Kidney glomerular epithelial cell (primary cell): Measurements from ENCODE around the gene CALHM1.
"Not testable (repeated sequence)": the region's sequence is repeated elsewhere in the genome, so short reads cannot be mapped to it uniquely, and the experiment has no call there.

Source experiments
- DNase-seq: peaks from one replicate; lab custom pipeline; 2025; lab: John Stamatoyannopoulos, UW

CALHM1 gene, protein sequence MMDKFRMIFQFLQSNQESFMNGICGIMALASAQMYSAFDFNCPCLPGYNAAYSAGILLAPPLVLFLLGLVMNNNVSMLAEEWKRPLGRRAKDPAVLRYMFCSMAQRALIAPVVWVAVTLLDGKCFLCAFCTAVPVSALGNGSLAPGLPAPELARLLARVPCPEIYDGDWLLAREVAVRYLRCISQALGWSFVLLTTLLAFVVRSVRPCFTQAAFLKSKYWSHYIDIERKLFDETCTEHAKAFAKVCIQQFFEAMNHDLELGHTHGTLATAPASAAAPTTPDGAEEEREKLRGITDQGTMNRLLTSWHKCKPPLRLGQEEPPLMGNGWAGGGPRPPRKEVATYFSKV

DNA sequence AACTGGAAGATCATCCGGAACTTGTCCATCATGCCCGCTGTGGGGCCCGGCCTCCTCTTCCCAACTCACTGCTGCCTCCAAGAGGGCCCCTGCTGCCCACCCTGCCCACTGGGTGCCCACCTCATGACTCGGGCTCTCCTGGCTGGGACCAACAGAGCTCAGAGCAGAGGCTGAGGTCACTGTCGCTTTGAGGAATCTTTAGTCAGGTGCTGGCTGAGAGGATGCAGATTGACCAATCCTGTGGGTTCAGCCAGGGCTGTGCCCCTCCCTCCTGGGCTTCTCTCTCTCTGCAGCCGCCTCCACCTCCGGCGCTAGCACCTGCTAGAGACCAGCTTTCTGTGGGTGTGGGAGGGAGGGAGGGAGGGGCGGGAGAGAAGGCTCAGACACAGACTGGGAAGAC lies at the start of gene CALHM1:
Gene CALHM1 (minus strand): TSS at position 181 of the 400 bp plus-strand sequence. CDS start 149 bp downstream, at position 32.
- DNase-seq, result no peak

DNA sequence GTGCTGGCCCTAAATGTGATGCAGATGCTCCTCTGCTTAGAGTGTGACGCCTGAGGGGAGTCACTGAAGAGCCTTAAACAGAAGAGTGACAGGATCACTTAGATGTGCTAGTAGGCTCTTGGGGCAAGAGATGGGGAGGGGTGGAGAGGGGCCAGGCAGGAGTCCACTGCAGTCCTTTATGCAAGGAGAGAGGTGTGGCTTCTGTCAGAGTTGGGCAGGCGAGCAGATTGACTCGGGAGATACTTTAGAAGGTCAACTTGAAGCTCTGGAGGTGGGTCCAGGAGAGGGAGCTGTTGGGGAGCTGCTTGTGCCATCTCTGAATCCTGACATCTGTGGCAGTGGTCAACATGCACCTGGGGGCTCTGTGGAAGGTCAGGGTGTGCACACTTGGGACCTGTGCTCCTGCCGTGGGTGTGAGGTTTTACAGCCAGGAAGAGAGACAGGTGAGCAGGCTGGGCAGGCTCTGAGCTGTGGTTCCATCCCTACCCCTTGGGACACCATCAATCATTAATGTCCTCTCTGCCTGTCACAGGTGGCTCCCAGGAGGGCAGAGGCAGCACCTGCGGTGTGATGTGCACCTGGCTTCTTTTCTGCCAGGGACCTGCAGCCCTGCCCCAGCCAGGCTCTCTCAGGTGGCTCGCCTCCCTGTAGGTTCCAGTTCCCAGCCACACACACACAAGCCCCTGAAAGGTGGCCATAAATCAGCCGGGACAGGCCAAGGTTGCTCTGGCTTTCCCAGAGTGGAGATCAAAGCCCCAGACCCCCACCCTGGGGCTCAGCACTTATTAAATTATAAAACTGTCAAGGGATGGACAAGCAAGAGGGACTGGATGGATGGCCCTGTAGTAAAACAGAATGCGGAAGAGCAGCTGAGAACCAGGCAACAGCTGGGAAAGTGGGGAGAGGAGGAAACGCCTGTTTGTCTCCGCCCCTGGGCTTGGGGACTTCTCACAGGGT lies 48.8 kb upstream of the CALHM1 start:
- no peak for DNase-seq

- DNase-seq, result no peak
Measured at GRCh38 chr10:103506061-103506460, 47.4 kb upstream of the CALHM1 start.

- DNase-seq, result peak; percentile 97
Measured at GRCh38 chr10:103504181-103504783, 45.6 kb upstream of the CALHM1 start.

GRCh38 chr10:103503777-103504176 lies 45.1 kb upstream of the CALHM1 start:
- DNase-seq, result not testable (repeated sequence)

DNA sequence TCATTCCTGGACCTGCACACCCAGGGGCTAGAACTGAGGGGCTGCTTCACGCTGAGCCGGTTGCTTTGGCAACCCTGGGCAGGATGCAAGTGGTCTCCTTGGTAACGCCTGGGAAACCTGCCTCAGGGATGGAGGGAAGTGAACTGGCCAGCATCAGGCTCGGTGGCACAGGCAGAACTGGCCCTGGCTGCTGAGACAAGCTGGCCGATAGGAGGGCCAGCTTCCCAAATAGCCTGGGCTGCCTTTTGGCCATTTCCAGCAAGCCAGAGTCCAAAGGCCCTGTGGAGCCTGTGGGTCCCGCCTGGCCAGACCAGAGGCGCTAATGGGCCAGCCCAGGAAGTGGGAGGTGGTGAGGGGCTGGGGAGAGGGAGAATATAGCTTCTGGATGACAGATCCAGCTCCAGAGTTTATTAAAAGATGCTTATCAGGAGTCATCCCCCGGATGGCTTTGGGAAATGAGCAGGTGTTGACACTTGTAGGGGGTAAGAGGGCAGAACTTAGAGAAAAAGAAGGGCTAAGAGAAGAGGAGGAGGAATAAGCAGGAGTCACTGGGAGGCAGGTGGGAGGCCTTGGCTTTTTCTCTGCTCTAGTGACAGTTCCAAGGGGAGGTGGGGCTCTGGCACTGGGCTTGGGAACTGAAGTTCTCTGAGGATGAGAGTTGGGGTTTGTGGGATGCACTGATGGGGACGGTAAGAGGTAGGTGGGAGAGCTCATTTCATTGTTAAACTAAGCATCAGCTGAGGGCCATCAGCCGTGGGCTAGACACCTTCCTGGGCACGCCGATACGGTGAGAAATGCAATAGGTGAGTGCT lies 44.4 kb upstream of the CALHM1 start:
- no peak for DNase-seq

DNA sequence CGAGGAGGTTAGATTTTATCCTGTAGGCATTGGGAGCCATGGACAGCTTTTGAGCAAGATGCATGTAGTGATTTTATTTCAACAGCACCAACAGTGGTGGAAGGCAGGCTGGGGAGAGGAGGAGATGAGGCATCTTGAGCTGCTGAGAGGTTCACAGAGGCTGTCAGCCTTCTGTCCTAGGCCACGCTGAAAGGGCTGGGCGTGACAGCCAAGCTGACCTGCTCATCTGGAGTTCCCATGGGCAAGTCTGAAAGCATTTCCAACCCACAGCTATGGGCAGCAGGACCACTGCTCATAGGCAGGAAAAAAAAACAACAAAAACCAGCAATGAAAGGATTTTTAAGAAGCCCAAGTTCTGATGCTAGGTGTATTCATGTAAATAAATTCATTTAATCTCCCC lies 42.5 kb upstream of the CALHM1 start:
- DNase-seq, result no peak

DNA sequence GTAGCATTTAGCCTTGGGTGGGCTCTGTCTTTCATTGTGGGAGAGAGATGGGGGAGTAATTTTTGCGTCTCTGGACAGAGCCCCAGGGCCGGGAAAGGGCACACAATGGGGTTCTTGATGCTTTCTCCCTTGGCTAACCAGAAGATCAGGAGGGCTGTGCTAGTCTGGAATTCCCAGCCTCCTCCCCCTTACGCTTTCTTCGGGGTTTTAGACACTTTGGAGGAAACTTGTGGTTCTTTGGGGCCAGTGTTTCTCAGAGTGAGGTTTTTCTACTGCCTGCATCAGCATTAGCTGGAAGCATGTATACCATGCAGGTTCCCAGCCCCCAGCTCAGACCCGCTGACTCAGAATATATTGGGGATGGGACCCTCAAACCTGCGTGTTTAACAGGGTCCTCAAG lies 41.8 kb upstream of the CALHM1 start:
- DNase-seq, result no peak

DNA sequence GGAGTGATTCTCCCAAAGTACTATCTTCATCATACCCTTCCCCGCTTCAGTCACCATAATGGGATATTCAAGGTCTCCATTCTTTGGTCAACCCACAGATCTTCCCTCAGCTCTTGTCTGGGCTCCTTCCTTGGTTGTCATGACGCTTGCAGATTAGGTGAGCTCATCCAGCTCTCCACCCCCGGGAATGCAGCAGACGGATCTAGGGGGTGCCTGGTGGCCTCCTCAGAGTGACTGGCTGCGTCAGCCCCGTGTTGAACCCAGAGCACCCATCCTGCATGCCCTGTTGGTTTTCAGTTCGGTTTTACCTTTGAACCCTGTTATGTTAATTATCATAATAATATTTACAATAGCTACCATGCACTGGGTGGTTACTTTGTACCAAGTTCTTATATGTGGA lies 41.2 kb upstream of the CALHM1 start:
- no peak for DNase-seq

DNA sequence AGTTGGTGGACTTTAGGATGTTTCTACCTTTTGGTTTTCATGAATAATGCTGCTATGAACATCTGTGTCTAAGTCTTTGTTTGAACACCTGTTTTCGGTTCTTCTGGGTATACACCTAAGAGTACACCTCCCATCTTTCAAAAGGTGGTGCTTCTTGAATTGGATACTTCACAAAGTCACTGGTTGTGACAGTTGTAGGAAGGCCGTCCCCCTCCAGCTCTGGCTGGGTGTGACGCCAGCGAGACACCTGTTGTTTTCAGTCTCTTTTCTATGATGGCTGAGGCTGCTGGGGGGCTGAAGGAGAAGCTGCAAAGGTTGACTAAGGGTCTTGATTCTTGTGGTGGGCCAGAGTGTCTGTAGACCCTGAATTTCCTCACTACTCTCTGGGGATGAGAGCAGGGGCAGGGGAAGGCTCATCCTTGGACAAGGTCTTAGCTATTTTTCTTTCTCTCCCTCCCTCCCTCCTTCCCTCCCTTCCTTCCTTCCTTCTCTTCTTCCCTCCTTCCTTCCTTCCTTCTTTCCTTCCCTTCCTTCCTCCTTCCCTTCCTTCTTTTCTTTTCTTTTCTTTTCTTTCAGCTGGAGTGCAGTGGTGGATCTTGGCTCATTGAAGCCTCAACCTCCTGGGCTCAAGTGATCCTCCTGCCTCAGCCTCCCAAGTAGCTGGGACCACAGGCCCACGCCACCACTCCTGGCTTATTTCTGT lies 40.4 kb upstream of the CALHM1 start:
- DNase-seq, result no peak

DNA sequence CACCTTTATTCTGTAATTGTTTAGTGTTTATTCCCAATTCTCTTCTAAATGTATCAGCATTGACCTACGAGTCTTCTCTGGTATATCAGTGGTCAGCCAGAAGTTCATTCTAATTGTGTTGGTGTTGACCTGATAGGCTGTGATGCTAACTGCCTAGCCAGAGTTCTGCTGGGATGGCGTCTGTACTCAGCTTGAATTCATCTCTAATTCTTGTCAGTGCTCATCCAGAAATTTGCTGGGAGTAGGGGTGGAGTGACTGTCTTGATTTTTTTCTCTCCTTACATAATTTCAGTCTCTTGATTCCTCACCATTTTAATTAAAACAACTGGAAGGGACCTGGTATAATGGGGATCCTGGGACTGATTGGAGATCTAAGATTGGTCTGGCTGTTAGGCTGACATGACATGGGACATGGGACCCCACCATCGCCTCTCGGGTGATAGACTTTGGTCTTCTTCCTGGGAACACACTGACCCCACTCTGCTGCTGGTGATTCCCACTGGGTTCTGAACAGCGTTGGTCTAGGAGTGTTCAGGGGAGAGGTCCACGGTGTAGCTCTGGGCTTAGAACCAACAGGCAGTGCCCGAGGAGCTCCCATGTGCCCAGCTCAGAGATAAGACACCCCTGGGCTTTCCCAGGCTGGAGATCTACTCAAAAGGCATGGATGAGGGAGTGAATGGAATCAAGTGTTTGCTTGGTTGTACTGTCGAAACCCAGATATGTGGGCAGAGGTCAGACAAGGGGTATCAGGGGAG lies 38.6 kb upstream of the CALHM1 start:
- DNase-seq, result no peak

- DNase-seq, result no peak
Measured at GRCh38 chr10:103495321-103495720, 36.6 kb upstream of the CALHM1 start.

GRCh38 chr10:103493916-103494877 lies 35.5 kb upstream of the CALHM1 start:
- no peak for DNase-seq

DNA sequence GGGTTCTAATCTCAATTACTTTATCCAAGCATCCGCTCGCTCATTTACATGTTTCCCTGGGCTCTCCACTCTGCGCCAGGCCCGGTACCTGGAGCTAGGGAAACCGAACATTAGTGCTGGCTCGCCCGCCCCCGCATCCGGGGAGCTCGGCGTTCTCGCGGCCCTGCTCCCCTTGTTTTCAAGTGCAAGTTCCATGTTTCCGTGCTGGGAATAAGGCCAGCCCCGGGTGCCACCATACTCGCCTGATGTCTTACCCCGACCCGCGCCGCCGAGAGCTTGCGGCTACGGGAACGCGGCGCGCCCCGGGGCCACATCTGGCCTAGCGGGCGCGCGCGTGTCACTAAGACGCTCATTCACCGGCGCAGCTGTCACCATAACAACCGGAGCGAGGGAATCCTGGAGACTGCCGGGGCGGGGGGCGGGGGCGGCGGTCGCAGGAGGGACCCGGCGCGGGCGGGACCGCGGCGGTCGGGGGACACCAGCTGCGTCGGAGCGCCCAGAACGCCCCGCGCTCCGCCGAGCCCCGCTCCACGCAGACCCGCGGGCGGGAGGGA lies 34.7 kb upstream of the CALHM1 start, which contains the start of gene NEURL1:
Gene NEURL1 (plus strand): TSS at position 344 of the 554 bp plus-strand sequence. CDS start 683 bp downstream, outside the sequence.
- DNase-seq, result no peak

DNA sequence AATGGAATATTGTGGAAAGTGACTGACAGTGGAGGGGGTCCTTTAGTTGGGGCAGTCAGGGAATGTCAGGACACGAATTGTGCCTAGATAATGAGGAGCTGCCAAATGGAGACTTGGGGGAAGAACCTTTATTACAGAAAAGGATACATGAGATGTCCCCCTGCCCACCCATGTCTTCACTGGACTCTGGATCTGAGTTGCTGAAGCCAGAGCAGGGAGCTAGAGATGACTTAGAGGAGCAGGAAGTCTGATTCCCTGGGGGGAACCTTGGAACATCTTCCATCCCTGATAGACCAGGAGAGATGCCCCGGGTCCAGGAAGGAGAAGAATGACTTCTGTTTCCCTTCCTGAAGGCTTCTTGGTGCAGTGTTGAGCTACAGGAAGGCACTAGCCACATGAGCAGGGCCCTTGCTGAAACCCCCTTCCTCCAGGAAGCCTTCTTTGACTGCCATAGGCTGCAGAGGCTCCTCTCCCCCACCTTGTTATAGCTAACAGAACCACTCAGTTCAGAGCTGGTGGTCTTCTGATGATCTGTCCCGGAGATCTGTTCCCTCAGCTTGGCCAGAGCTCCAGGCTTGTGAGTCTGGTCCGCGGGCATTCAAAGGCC lies 34.1 kb upstream of the CALHM1 start:
- DNase-seq, result no peak

DNA sequence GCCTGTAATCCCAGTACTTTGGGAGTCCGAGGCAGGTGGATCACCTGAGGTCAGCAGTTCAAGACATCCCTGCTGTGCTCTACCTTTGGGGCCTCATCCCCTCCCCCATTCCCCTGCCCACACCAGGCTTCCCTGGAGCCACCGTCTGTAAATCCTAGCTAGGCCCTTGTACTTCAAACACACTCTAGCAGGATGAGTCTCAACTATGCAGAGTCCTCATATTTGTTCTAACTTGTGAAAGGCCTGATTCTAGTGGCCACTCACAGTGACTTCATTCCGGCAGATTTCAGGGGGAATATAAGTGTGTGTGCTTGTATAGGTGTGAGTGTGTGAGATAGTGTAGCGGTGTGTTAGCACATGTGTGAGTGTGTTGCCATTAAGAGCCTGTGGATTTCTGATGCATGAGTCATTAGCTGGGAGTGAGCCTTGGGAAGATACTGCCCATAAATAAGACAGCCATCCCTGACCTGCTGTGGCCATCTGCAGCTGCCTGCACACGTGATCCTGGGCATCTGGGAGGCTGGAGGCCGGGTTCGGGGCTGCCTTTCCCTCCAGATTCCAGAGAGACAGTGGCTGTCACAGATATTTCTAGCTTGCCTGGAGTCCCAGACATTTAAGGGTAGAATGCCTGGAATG lies 33.1 kb upstream of the CALHM1 start:
- peak; percentile 98 for DNase-seq

- DNase-seq, result no peak
Measured at GRCh38 chr10:103490986-103491314, 32.2 kb upstream of the CALHM1 start.

- DNase-seq, result no peak
Measured at GRCh38 chr10:103487410-103487708, 28.7 kb upstream of the CALHM1 start.
